ENCODE measurements around the gene MICAL3. TPM values are rescaled to one million over a fixed set of nuclear protein-coding genes. Genes with fewer than 3 reads are reported as not detected.

Gene MICAL3
- total and polyA plus RNA-seq, 2 donors from 2014 or later = 5.0 to 99.4 TPM

GRCh38 chr22:17860220-17860965, 164.0 kb downstream of the MICAL3 start:
- intact Hi-C loops (cut with DNase I) = no loop called here
- no peak for DNase-seq
- no peak overlapping the region for H3K27ac ChIP-seq (ENCODE audit: low read depth in 2 of 2, low read length in 2 of 2)
- no peak overlapping the region for H3K9ac ChIP-seq (ENCODE audit: low read length in 3 of 3)
- no peaks in the 10 kb centered on the region for H3K27me3 ChIP-seq (ENCODE audit: control insufficient read depth, insufficient read depth, low read length)
- TF ChIP-seq, protein P1, sequence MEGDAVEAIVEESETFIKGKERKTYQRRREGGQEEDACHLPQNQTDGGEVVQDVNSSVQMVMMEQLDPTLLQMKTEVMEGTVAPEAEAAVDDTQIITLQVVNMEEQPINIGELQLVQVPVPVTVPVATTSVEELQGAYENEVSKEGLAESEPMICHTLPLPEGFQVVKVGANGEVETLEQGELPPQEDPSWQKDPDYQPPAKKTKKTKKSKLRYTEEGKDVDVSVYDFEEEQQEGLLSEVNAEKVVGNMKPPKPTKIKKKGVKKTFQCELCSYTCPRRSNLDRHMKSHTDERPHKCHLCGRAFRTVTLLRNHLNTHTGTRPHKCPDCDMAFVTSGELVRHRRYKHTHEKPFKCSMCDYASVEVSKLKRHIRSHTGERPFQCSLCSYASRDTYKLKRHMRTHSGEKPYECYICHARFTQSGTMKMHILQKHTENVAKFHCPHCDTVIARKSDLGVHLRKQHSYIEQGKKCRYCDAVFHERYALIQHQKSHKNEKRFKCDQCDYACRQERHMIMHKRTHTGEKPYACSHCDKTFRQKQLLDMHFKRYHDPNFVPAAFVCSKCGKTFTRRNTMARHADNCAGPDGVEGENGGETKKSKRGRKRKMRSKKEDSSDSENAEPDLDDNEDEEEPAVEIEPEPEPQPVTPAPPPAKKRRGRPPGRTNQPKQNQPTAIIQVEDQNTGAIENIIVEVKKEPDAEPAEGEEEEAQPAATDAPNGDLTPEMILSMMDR (IDR thresholded peaks at IDR 0.05; ENCODE audit: borderline replicate concordance, extremely low read depth, insufficient read depth) = no peak
- peaks cover 0 to 4% (median 0%) of the 10 kb centered on the region in 3 donors for H3K4me1 ChIP-seq (ENCODE audit: control insufficient read depth in 2 of 3, insufficient read depth in 2 of 3, low read depth in 1 of 3, low read length in 3 of 3)
- FAIRE-seq = no peak
- H3K36me3 ChIP-seq (ENCODE audit: control insufficient read depth in 2 of 3, insufficient read depth in 3 of 3, low read length in 3 of 3) = peaks cover 0 to 15% (median 10%) of the 10 kb centered on the region in 3 donors
- H3K4me3 ChIP-seq (ENCODE audit: low read length in 3 of 3) = no peak overlapping the region
- H3K9me3 ChIP-seq (ENCODE audit: control insufficient read depth in 2 of 3, insufficient read depth in 1 of 3, low read length in 3 of 3) = no peaks in the 10 kb centered on the region

GRCh38 chr22:17858033-17858432, 166.3 kb downstream of the MICAL3 start:
- TF ChIP-seq, protein P1 (IDR thresholded peaks at IDR 0.05; ENCODE audit: borderline replicate concordance, extremely low read depth, insufficient read depth) = no peak
- H3K9ac ChIP-seq (ENCODE audit: low read length in 3 of 3) = no peak overlapping the region
- H3K36me3 ChIP-seq (ENCODE audit: control insufficient read depth in 2 of 3, insufficient read depth in 3 of 3, low read length in 3 of 3) = peaks cover 0 to 5% (median 4%) of the 10 kb centered on the region in 3 donors
- DNase-seq (no peak), FAIRE-seq (no peak)
- no peak overlapping the region for H3K4me3 ChIP-seq (ENCODE audit: low read length in 3 of 3)
- H3K27ac ChIP-seq (ENCODE audit: low read depth in 2 of 2, low read length in 2 of 2) = no peak overlapping the region
- H3K9me3 ChIP-seq (ENCODE audit: control insufficient read depth in 2 of 3, insufficient read depth in 1 of 3, low read length in 3 of 3) = no peaks in the 10 kb centered on the region
- peaks cover 0 to 4% (median 0%) of the 10 kb centered on the region in 3 donors for H3K4me1 ChIP-seq (ENCODE audit: control insufficient read depth in 2 of 3, insufficient read depth in 2 of 3, low read depth in 1 of 3, low read length in 3 of 3)
- H3K27me3 ChIP-seq (ENCODE audit: control insufficient read depth, insufficient read depth, low read length) = no peaks in the 10 kb centered on the region
- intact Hi-C loops (cut with DNase I) = no loop called here

DNA sequence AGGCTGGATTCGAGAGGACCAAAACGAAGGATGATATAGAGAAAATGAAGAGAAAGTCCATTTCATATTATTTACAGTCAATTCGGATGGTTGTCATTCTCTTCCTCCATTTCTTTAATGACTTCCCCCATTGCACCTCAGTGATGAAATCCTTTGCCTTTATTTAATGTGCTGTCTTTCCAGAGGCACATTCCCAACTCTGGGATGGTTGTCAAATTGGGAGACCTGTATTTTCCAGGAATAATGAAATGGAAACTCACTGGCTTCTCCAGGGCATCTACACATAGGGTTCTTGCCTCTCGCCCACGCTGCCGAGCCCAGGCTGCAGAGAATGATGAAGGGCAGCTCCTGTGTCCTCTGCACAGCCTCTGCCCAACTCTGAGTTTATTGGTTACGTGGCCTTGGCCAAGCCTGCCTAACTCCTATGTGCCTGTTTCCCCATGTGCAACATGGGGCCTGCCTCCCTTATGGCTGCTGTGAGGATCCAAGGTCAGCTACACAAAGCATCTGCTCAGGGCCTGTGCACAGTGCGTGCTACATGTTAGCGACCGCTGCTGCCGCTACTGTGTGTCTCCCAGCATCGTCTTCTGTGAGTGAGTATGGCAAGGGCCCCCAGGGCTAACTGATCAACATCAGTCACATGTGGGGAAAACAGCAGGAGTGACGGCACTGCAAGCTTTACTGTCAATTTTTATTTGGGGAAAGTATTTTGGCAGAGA, 168.6 kb downstream of the MICAL3 start:
- TF ChIP-seq, protein P1 (IDR thresholded peaks at IDR 0.05; ENCODE audit: borderline replicate concordance, extremely low read depth, insufficient read depth) = no peak
- H3K9ac ChIP-seq (ENCODE audit: low read length in 3 of 3) = no peak overlapping the region
- FAIRE-seq (no peak), DNase-seq (no peak)
- intact Hi-C loops (cut with DNase I) = no loop called here
- peaks cover 0 to 14% (median 4%) of the 10 kb centered on the region in 3 donors for H3K4me1 ChIP-seq (ENCODE audit: control insufficient read depth in 2 of 3, insufficient read depth in 2 of 3, low read depth in 1 of 3, low read length in 3 of 3)
- H3K27me3 ChIP-seq (ENCODE audit: control insufficient read depth, insufficient read depth, low read length) = no peaks in the 10 kb centered on the region
- peaks cover 0 to 5% (median 2%) of the 10 kb centered on the region in 3 donors for H3K36me3 ChIP-seq (ENCODE audit: control insufficient read depth in 2 of 3, insufficient read depth in 3 of 3, low read length in 3 of 3)
- no peaks in the 10 kb centered on the region for H3K9me3 ChIP-seq (ENCODE audit: control insufficient read depth in 2 of 3, insufficient read depth in 1 of 3, low read length in 3 of 3)
- no peak overlapping the region for H3K4me3 ChIP-seq (ENCODE audit: low read length in 3 of 3)
- H3K27ac ChIP-seq (ENCODE audit: low read depth in 2 of 2, low read length in 2 of 2) = no peak overlapping the region
